HG03469 (cell line): ENCODE measurements around the gene USP4.
"Not testable (repeated sequence)": the region's sequence is repeated elsewhere in the genome, so short reads cannot be mapped to it uniquely, and the experiment has no call there.

ENCODE experiments used
- ATAC-seq: cut with Tn5 transposase; IDR thresholded peaks from one replicate; pipeline ENCODE4 v1.9.1; 2021; ENCODE audit warnings: mild to moderate bottlenecking, moderate library complexity, moderate number of reproducible peaks; ENCODE audit not compliant: unreplicated experiment

Gene USP4

GRCh38 chr3:49255112-49255511, 84.7 kb downstream of the USP4 start:
- no peak for ATAC-seq

- ATAC-seq: no peak
Observed at GRCh38 chr3:49253512-49253911, 86.3 kb downstream of the USP4 start.

- no peak for ATAC-seq
Observed at GRCh38 chr3:49248840-49249227, 91.0 kb downstream of the USP4 start.

- no peak for ATAC-seq
Observed at GRCh38 chr3:49244581-49245205, 95.2 kb downstream of the USP4 start.

DNA sequence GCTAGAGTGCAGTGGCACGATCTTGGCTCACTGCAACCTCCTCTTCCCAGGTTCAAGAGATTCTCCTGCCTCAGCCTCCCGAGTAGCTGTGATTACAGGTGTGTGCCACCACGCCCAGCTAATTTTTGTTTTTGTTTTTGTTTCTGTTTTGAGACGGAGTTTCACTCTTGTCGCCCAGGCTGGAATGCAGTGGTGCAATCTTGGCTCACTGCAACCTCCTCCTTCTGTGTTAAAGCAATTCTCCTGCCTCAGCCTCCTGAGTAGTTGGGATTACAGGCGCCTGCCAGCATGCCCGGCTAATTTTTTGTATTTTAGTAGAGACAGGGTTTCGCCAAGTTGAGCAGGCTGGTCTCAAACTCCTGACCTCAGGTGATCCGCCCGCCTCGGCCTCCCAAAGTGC, 99.8 kb downstream of the USP4 start:
- not testable (repeated sequence) for ATAC-seq

- ATAC-seq: no peak
Observed at GRCh38 chr3:49238274-49239127, 101.4 kb downstream of the USP4 start.

DNA sequence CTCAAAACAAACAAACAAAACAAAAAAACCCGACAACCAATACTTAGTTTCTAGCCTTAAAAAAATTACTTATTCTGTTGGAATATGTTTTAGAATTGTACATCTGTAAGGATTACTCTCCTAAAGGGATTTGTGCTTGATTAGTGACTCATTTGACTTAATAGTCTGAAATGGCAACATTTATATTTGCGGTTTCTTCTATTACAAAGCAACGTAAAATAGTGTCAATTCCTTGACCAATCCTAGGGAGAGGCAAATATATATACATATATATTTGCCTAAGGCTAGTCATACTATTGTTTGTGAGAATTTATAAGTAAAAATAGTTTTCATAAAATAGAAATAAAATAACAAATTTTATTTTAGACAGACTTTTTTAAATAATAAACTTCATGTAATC, 102.5 kb downstream of the USP4 start:
- ATAC-seq: no peak

- ATAC-seq: no peak
Observed at GRCh38 chr3:49236226-49236625, 103.6 kb downstream of the USP4 start.

- ATAC-seq: not testable (repeated sequence)
Observed at GRCh38 chr3:49228817-49229216, 111.0 kb downstream of the USP4 start.
